Skeletal muscle satellite cell (primary cell): ENCODE measurements around the gene AGPAT1.
"Not testable (repeated sequence)": the region's sequence is repeated elsewhere in the genome, so short reads cannot be mapped to it uniquely, and the experiment has no call there.

ENCODE experiments used
- H3K27me3 ChIP-seq: 2 replicates; pipeline ENCODE4 v1.7.0; 2013; ENCODE audit warnings: low read length; ENCODE audit not compliant: control insufficient read depth, insufficient read depth
- H3K36me3 ChIP-seq: 2 replicates; pipeline ENCODE4 v1.7.0; 2013; ENCODE audit warnings: mild to moderate bottlenecking, control low read depth, low read length; ENCODE audit not compliant: insufficient read depth
- H3K4me1 ChIP-seq: 2 replicates; pipeline ENCODE4 v1.7.0; 2013; ENCODE audit warnings: low read length; ENCODE audit not compliant: control insufficient read depth, insufficient read depth
- H3K4me2 ChIP-seq: 2 replicates; pipeline ENCODE4 v1.7.0; 2013; ENCODE audit warnings: mild to moderate bottlenecking, low read length
- H3K4me3 ChIP-seq: 2 replicates; pipeline ENCODE4 v1.7.0; 2013; ENCODE audit warnings: low read length
- H3K9ac ChIP-seq: 2 replicates; pipeline ENCODE4 v1.7.0; 2013; ENCODE audit warnings: mild to moderate bottlenecking, low read depth, low read length, moderate library complexity
- H3K9me3 ChIP-seq: replicated peaks from 2 replicates; pipeline ENCODE4 v1.7.0; 2013; ENCODE audit warnings: mild to moderate bottlenecking, control low read depth, low read length

The AGPAT1 gene

DNA sequence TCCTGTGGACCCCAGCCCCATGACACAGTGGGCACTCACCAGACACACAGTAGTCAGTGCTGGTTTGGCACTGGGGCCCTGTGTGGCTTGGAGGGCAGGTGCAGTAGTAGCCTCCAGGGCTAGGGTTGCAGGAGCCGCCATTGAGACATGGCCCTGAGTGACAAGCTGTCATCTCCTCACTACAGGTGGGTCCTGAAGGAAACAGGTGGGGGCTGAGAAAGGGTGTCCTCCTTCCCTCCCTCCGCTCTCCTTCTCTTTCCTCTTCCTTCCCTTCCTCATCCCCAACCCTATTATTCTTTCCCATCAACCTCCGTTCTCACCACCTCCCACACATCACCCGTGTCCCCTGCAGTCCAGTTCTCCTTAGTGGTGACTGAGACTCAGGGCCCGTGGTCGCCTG, 37.8 kb upstream of the AGPAT1 start:
- peaks cover 27% of the 10 kb centered on the region for H3K27me3 ChIP-seq
- no peak overlapping the region for H3K4me2 ChIP-seq
- H3K4me3 ChIP-seq: no peak overlapping the region
- H3K9me3 ChIP-seq: no peaks in the 10 kb centered on the region
- no peak overlapping the region for H3K9ac ChIP-seq
- H3K36me3 ChIP-seq: no peaks in the 10 kb centered on the region
- H3K4me1 ChIP-seq: no peaks in the 10 kb centered on the region

DNA sequence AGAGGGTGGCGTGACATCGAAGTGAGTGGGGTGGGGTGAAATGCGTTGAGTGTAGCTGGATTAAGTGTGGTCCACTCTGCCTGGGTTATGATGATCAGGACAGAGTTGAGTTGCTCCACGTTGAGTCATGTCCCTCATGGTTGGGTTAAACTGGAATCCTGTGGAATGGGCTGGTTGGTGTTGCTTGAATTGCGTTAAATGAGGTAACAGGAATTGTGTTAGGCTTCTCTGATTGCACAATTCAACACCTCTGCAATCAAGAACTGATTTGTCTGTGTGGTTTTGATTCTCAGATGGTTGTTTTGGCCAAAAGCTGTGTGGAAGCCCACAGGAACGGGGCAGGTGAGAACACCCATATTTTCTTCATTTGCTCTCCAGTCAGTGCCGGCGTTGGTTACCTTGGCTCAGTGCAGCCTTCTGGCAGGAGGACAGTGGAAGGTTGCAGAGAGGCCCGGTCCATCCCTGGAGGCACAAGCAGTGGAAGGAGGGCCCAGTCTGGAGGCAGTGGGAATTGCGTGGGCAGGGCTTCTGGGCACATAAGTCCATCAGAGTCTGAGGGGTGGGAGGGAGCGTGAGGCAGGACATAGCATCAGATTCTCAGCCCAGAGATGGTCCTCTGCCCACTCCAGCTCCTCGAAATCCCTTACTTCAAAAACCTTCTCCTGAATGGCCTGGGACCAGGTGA, 36.3 kb upstream of the AGPAT1 start:
- H3K27me3 ChIP-seq: peaks cover 22% of the 10 kb centered on the region
- H3K36me3 ChIP-seq: no peaks in the 10 kb centered on the region
- no peaks in the 10 kb centered on the region for H3K4me1 ChIP-seq
- no peaks in the 10 kb centered on the region for H3K9me3 ChIP-seq
- H3K4me3 ChIP-seq: no peak overlapping the region
- no peak overlapping the region for H3K4me2 ChIP-seq
- H3K9ac ChIP-seq: no peak overlapping the region

DNA sequence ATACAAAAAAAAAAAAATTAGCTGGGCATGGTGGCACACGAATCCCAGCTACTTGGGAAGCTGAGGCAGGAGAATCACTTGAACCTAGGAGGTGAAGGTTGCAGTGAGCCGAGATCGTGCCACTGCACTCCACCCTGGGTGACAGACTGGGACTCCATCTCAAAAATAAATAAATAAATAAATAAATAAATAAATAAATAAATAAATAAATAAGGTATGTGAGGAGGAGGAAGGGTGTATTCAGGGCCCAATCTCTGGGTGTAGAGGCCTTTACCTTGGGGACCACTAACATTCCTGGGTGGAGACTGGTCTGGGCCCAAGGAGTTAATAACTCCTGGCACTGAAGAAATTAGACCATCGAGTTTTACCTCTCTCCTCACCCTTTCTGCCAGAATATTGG, 35.5 kb upstream of the AGPAT1 start:
- peaks cover 22% of the 10 kb centered on the region for H3K27me3 ChIP-seq
- H3K4me3 ChIP-seq, H3K4me1 ChIP-seq, H3K9ac ChIP-seq, H3K36me3 ChIP-seq, H3K9me3 ChIP-seq, H3K4me2 ChIP-seq: not testable (repeated sequence)

DNA sequence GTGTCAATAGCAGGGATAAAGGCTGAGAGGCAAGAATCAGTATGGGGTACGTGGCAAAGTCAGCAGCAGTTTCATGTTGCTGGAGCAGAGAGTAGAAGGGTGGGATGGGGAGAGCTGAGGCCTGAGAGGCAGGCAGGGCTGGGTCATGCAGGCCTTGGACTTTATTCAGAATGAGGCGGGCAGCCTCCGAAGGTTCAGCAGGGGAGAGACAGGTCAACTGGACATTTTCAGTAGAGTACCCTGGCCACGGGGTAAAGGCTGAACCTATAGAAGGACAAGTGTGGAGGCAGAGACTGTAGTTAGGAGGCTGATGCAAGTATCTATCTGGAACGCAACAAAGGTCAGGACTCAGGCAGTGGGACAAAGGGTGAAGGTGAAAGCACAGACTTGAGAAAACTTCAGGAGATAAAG, 34.3 kb upstream of the AGPAT1 start:
- H3K4me3 ChIP-seq: no peak overlapping the region
- H3K9me3 ChIP-seq: no peaks in the 10 kb centered on the region
- H3K9ac ChIP-seq: no peak overlapping the region
- no peaks in the 10 kb centered on the region for H3K4me1 ChIP-seq
- H3K27me3 ChIP-seq: peaks cover 18% of the 10 kb centered on the region
- no peak overlapping the region for H3K4me2 ChIP-seq
- H3K36me3 ChIP-seq: no peaks in the 10 kb centered on the region

DNA sequence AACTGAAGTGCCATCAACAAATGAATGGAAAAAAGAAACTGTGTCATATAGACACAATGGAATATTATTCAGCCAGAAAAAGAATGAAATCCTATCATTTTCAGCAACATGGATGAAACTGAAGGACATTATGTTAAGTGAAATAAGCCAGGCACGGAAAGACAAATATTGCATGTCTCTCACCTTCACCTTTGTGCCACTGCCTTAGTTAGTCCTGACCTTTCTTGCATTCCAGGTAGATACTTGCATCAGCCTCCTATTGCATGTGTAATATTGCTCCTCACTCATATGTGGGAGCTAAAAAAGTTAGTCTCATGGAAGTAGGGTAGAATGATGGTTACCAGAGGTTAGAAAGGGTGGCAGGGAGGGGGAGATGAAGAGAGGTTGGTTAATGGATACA, 33.1 kb upstream of the AGPAT1 start:
- Histone ChIP-seq H3K4me2 (no peak overlapping the region), H3K9ac (no peak overlapping the region), H3K9me3 (no peaks in the 10 kb centered on the region), H3K4me1 (no peaks in the 10 kb centered on the region), H3K36me3 (no peaks in the 10 kb centered on the region), H3K27me3 (peaks cover 20% of the 10 kb centered on the region), H3K4me3 (no peak overlapping the region)

DNA sequence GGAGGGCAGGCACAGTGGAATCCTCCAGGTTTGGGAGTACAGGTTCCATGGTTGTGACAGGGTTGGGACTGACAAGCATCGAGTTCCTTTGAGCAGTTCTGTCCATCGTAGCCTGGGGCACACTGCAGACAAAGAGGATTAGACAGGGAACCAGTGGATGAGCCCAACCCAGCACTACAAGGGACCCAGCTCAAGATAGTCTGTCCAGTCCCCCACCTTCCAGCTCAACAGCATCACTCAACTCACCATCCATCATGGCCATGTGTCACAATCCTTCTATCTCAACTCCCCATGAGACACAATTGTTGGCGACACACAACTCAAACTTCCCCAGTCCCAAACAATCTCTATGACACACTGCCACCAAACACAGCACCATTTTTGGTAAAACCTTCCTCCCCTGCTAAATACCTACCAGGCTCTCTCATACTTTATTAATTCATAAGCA, 28.4 kb upstream of the AGPAT1 start:
- no peak overlapping the region for H3K4me2 ChIP-seq
- H3K36me3 ChIP-seq: no peaks in the 10 kb centered on the region
- no peak overlapping the region for H3K9ac ChIP-seq
- no peak overlapping the region for H3K4me3 ChIP-seq
- H3K9me3 ChIP-seq: no peaks in the 10 kb centered on the region
- peaks cover 18% of the 10 kb centered on the region for H3K27me3 ChIP-seq
- H3K4me1 ChIP-seq: no peaks in the 10 kb centered on the region

DNA sequence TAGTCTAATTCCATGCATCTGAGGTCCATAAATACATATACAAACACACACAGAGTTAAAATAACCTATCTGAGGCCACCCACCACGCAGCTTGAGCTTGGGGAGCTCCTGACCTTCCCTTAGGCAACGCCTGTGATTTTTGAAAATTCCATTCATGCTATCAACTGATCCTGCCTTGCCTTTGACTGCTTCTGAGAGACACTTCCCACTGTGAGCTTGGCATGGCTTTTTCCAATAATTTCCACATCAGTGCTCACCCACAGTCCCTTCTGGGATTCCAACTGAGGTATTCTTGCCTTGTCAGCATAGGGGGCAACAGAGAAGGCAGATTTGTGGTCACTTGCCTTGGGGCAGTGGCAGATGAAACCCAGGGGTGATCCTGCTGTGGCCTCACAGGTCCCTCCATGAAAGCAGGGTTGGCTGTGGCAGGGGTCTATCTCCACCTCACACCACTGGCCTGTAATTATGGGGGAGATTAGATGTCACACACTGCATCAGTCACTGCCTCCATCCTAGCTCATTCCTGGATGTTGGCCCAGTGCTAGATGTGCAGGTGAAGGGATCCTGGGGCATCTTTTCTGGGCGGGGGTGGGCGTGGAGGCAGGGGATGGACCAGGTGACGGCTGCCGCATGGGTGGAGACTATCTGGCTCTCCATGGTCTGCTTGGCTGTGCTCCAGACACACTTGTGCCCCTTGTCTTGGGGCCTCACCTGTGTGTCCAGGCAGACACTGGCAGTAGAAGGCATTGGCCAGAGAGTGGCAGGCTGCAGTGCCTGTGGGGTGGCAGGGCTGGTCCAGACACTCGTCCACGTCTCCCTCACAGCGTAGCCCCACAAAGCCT, 27.8 kb upstream of the AGPAT1 start:
- Histone ChIP-seq H3K36me3 (no peaks in the 10 kb centered on the region), H3K9ac (no peak overlapping the region), H3K27me3 (peaks cover 15% of the 10 kb centered on the region), H3K9me3 (no peaks in the 10 kb centered on the region), H3K4me2 (no peak overlapping the region), H3K4me3 (no peak overlapping the region), H3K4me1 (no peaks in the 10 kb centered on the region)

DNA sequence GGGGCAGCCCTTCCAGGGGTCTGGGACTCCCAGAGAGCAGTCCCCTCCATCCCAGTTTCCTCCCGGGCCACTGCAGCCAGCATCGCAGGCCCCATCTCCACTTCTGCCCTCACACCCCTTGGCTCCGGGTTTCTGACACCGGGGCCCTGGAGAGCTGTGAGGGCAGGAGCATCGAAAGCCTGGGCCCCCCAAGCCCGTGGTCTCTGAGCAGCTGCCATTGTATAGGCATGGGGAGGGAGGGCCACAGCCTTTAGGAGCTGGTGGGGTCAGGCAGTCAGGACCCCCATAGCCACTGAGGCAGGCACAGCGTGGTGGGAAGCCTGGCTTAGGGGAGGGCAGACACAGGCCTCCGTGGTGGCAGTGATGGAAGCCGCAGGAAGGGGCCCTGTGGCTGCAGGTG, 26.3 kb upstream of the AGPAT1 start:
- Histone ChIP-seq H3K9me3 (no peaks in the 10 kb centered on the region), H3K27me3 (peaks cover 13% of the 10 kb centered on the region), H3K9ac (no peak overlapping the region), H3K4me3 (no peak overlapping the region), H3K4me2 (no peak overlapping the region), H3K36me3 (no peaks in the 10 kb centered on the region), H3K4me1 (peaks cover under 1% of the 10 kb centered on the region)

DNA sequence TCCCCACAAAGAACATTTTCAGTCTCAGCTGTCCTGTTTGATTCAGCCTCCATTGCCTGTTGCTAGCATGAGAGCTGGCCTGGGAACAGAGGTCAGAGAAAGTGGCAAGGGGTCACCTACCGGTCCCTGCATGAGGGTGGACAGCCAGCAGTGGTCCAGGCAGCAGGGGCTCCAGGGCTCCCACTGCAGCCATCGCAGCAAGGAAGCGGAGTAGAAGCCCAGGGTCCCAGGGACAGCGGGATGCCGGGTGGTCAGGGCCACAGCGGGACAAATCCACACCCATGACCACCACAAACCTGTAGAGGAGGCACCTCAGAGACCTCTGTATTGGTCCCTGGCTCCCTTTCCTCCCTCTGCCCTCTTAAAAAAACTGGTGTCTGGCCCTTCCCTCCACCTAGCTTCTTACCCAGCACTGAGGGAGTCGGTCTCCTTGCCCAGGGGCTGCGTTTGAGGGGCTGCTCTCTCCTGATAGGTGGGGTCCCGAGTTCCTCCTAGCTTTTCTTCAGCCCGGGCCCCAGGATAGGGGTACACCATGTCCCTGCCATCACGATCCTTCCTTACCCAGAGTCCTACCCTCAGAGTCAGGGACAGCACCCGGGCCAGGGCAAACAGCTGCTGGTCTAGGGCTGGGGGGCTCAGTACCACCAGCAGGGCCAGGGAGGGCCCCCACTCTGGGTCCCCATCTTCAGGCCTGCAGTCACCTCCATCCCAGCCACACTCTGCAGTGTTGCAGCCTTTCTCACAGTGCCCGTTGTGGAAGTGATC, 25.0 kb upstream of the AGPAT1 start:
- no peak overlapping the region for H3K4me3 ChIP-seq
- no peak overlapping the region for H3K4me2 ChIP-seq
- H3K27me3 ChIP-seq: peaks cover 13% of the 10 kb centered on the region
- no peaks in the 10 kb centered on the region for H3K36me3 ChIP-seq
- no peak overlapping the region for H3K9ac ChIP-seq
- no peaks in the 10 kb centered on the region for H3K9me3 ChIP-seq
- H3K4me1 ChIP-seq: peaks cover 10% of the 10 kb centered on the region

DNA sequence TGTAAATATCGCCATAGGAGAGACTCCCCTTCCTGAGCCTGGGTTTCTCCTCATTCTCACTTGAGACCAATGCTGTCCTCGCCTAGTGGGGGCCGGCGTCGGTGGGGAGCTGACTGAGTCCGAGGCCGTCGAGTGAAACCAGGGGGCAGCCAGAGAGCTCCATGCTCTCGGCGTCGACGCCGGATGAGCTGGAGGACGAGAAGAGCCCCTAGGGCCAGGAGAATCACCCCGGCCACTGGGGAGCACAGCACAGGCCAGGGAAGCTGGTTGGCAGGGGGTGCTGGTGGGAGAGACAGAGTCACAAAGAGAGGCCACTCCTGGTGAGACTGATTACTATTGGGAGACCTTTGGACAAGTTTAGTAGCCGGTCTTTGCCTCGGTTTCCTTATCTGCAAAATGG, 23.0 kb upstream of the AGPAT1 start:
- no peak overlapping the region for H3K4me3 ChIP-seq
- no peak overlapping the region for H3K9ac ChIP-seq
- peaks cover 19% of the 10 kb centered on the region for H3K4me1 ChIP-seq
- H3K9me3 ChIP-seq: no peaks in the 10 kb centered on the region
- H3K4me2 ChIP-seq: no peak overlapping the region
- H3K27me3 ChIP-seq: peaks cover 7% of the 10 kb centered on the region
- H3K36me3 ChIP-seq: no peaks in the 10 kb centered on the region

DNA sequence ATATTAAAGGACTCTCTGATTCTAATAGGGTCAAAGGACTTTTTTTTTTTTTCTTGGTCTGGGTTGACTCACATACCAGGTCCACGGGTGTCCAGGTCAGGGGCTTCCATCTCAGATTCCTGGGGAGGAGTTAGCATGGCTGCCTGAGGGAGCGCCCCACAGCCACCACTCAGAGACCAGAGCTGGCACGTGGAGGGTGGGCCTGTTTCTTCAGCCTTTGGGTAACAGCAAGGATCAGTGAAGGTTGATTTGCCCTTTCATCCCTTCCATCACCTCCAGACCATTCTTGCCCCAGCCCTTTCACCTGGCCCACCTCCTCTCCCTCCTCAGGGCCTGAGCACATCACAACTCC, 22.4 kb upstream of the AGPAT1 start:
- no peaks in the 10 kb centered on the region for H3K9me3 ChIP-seq
- H3K4me3 ChIP-seq: no peak overlapping the region
- no peaks in the 10 kb centered on the region for H3K36me3 ChIP-seq
- H3K9ac ChIP-seq: no peak overlapping the region
- no peak overlapping the region for H3K4me2 ChIP-seq
- peaks cover 19% of the 10 kb centered on the region for H3K4me1 ChIP-seq
- H3K27me3 ChIP-seq: peaks cover 6% of the 10 kb centered on the region
